ENCODE results near the gene PPP4R2. TPM values are rescaled to one million over a fixed set of nuclear protein-coding genes. Genes with fewer than 3 reads are reported as not detected.

PPP4R2 gene
- total and polyA plus RNA-seq, 2 donors (not counting 3 experiments of a cell fraction or from before 2014, with no cell fraction given): 6.5 to 74.4 TPM

DNA sequence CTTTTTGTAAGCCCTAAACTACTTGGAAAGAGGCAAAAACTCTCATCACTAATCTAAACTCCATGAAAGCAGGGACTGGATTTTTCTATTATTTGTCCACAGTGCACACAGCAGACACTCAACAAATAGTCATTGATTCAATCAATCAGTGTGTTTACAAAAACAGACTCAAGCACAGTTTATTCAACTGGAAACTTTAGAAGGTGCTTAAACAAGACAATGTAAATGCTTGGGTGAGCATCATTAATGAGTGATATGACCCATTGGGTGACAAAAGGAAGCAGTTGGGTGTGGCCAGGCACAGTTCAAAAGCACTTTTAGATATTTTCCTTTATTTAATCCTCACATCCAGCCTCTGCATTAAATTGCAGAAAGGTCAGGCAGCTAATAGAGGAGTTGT, 32.0 kb upstream of the PPP4R2 start:
- intact Hi-C loops (cut with micrococcal nuclease): no loop called here
- CTCF ChIA-PET: interaction anchor here (1.0 kb wide), 1 partner anchor 21 kb away, joined by 3 read pairs; no protein-coding TSS in a partner anchor
- TF ChIP-seq GATA2 (IDR thresholded peaks at IDR 0.05; ENCODE audit: insufficient read depth, insufficient read length, low read depth, low read length): no peak
- TF ChIP-seq MYC (IDR thresholded peaks at IDR 0.05; ENCODE audit: low read depth, low read length): no peak
- no peak for TF ChIP-seq POLR2AphosphoS5 (IDR thresholded peaks at IDR 0.05; ENCODE audit: insufficient read depth, low read depth, low read length)
- no peak for TF ChIP-seq FOS (IDR thresholded peaks at IDR 0.05; ENCODE audit: borderline replicate concordance, insufficient read depth, low read length)
- no peak for TF ChIP-seq EZH2 (IDR thresholded peaks at IDR 0.05; ENCODE audit: borderline replicate concordance, low read depth, low read length, severe bottlenecking)
- TF ChIP-seq POLR2A (IDR thresholded peaks at IDR 0.05; ENCODE audit: low read depth, low read length): no peak
- TF ChIP-seq JUN (IDR thresholded peaks at IDR 0.05; ENCODE audit: borderline replicate concordance, insufficient read depth, insufficient read length, low read depth): no peak
- TF ChIP-seq, protein P1, sequence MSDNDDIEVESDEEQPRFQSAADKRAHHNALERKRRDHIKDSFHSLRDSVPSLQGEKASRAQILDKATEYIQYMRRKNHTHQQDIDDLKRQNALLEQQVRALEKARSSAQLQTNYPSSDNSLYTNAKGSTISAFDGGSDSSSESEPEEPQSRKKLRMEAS (IDR thresholded peaks at IDR 0.05; ENCODE audit: insufficient read depth, insufficient read length): no peak

DNA sequence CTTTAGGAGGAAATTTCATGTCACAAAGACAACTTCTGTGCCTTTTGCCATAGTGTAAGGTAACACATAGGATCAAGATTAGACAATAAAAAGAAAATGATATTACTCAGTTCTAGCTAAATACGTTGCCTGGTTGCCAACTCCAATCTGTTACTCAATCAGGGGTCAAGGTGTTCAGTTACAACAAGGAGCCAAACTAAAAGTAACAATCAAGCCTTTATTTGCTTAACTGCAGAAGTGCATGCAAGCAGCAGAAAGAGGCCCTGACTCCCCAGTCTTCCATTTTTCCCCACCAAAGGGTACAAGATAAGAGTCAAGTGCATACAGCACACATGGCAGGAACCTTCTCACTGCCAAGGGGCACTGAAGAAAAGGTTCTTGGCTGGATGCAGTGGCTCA, 28.3 kb upstream of the PPP4R2 start:
- dilution Hi-C loops (cut with MboI; ENCODE audit: extremely low pct_ligation_motif_present, low sequenced_read_pairs) (no loop called here), intact Hi-C loops (cut with micrococcal nuclease) (no loop called here)

More for the DNA sequence above, 32.0 kb upstream of the PPP4R2 start:
- Histone ChIP-seq H3K9ac (replicated peaks; ENCODE audit: extremely low read depth, insufficient read depth, low read length) (no peak overlapping the region), H3K9me1 (replicated peaks; ENCODE audit: control insufficient read depth, extremely low read depth, insufficient read depth, low read length) (no peaks in the 10 kb centered on the region), H4K20me1 (replicated peaks; ENCODE audit: control insufficient read depth, extremely low read depth, insufficient read depth, low read length) (no peaks in the 10 kb centered on the region), H3K4me2 (ENCODE audit: insufficient read depth, low read length) (no peak overlapping the region), H3K4me1 (ENCODE audit: control insufficient read depth, extremely low read depth, insufficient read depth, low read length) (no peaks in the 10 kb centered on the region), H3K27me3 (ENCODE audit: control insufficient read depth in 2 of 2, insufficient read depth in 2 of 2, low read length in 2 of 2) (peaks cover 0 to 2% of the 10 kb centered on the region in 2 experiments), H3K36me3 (ENCODE audit: control insufficient read depth in 2 of 2, extremely low read depth in 1 of 2, insufficient read depth in 2 of 2, low read length in 2 of 2) (no peaks in the 10 kb centered on the region), H3K4me3 (replicated peaks in 1 of 3; ENCODE audit: insufficient read depth in 1 of 3, low read depth in 1 of 3, low read length in 3 of 3) (no peak overlapping the region), H3K27ac (ENCODE audit: insufficient read depth, low read depth, low read length) (no peak overlapping the region), H3K79me2 (ENCODE audit: control insufficient read depth, insufficient read depth, low read length) (no peaks in the 10 kb centered on the region), H2AFZ (ENCODE audit: low read depth, low read length) (no peak overlapping the region), H3K9me3 (replicated peaks; ENCODE audit: control insufficient read depth, insufficient read depth, low read length) (no peaks in the 10 kb centered on the region)
- dilution Hi-C loops (cut with MboI; ENCODE audit: extremely low pct_ligation_motif_present, low sequenced_read_pairs): no loop called here
- POLR2A ChIA-PET: no interaction called here
- DNase-seq (ENCODE audit: low read depth, low spot score) (no peak), FAIRE-seq (no peak)
- no TSS peak for BruUV-seq (replicated peaks)

More for the DNA sequence above, 28.3 kb upstream of the PPP4R2 start:
- Histone ChIP-seq H3K4me3 (replicated peaks in 1 of 3; ENCODE audit: insufficient read depth in 1 of 3, low read depth in 1 of 3, low read length in 3 of 3) (no peak overlapping the region), H3K9me1 (replicated peaks; ENCODE audit: control insufficient read depth, extremely low read depth, insufficient read depth, low read length) (no peaks in the 10 kb centered on the region), H4K20me1 (replicated peaks; ENCODE audit: control insufficient read depth, extremely low read depth, insufficient read depth, low read length) (no peaks in the 10 kb centered on the region), H3K9me3 (replicated peaks; ENCODE audit: control insufficient read depth, insufficient read depth, low read length) (no peaks in the 10 kb centered on the region), H3K4me1 (ENCODE audit: control insufficient read depth, extremely low read depth, insufficient read depth, low read length) (no peaks in the 10 kb centered on the region), H2AFZ (ENCODE audit: low read depth, low read length) (no peak overlapping the region), H3K4me2 (ENCODE audit: insufficient read depth, low read length) (no peak overlapping the region), H3K9ac (replicated peaks; ENCODE audit: extremely low read depth, insufficient read depth, low read length) (no peak overlapping the region), H3K27me3 (ENCODE audit: control insufficient read depth in 2 of 2, insufficient read depth in 2 of 2, low read length in 2 of 2) (no peaks in the 10 kb centered on the region), H3K27ac (ENCODE audit: insufficient read depth, low read depth, low read length) (no peak overlapping the region), H3K36me3 (ENCODE audit: control insufficient read depth in 2 of 2, extremely low read depth in 1 of 2, insufficient read depth in 2 of 2, low read length in 2 of 2) (no peaks in the 10 kb centered on the region), H3K79me2 (ENCODE audit: control insufficient read depth, insufficient read depth, low read length) (no peaks in the 10 kb centered on the region)
- no TSS peak for BruUV-seq (replicated peaks)
- no peak for TF ChIP-seq MYC (IDR thresholded peaks at IDR 0.05; ENCODE audit: low read depth, low read length)
- no peak for TF ChIP-seq POLR2A (IDR thresholded peaks at IDR 0.05; ENCODE audit: low read depth, low read length)
- TF ChIP-seq, protein P2, sequence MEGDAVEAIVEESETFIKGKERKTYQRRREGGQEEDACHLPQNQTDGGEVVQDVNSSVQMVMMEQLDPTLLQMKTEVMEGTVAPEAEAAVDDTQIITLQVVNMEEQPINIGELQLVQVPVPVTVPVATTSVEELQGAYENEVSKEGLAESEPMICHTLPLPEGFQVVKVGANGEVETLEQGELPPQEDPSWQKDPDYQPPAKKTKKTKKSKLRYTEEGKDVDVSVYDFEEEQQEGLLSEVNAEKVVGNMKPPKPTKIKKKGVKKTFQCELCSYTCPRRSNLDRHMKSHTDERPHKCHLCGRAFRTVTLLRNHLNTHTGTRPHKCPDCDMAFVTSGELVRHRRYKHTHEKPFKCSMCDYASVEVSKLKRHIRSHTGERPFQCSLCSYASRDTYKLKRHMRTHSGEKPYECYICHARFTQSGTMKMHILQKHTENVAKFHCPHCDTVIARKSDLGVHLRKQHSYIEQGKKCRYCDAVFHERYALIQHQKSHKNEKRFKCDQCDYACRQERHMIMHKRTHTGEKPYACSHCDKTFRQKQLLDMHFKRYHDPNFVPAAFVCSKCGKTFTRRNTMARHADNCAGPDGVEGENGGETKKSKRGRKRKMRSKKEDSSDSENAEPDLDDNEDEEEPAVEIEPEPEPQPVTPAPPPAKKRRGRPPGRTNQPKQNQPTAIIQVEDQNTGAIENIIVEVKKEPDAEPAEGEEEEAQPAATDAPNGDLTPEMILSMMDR (IDR thresholded peaks at IDR 0.05; ENCODE audit: extremely low read depth in 1 of 2, insufficient read depth in 1 of 2, low read depth in 1 of 2, low read length in 2 of 2): no peak
- TF ChIP-seq, protein P1 (IDR thresholded peaks at IDR 0.05; ENCODE audit: insufficient read depth, insufficient read length): no peak
- TF ChIP-seq POLR2AphosphoS5 (IDR thresholded peaks at IDR 0.05; ENCODE audit: insufficient read depth, low read depth, low read length): no peak
- TF ChIP-seq FOS (IDR thresholded peaks at IDR 0.05; ENCODE audit: borderline replicate concordance, insufficient read depth, low read length): no peak
- no peak for TF ChIP-seq EZH2 (IDR thresholded peaks at IDR 0.05; ENCODE audit: borderline replicate concordance, low read depth, low read length, severe bottlenecking)
- no peak for TF ChIP-seq JUN (IDR thresholded peaks at IDR 0.05; ENCODE audit: borderline replicate concordance, insufficient read depth, insufficient read length, low read depth)
- no peak for TF ChIP-seq GATA2 (IDR thresholded peaks at IDR 0.05; ENCODE audit: insufficient read depth, insufficient read length, low read depth, low read length)
- CTCF ChIA-PET: no interaction called here
- DNase-seq (ENCODE audit: low read depth, low spot score) (no peak), FAIRE-seq (no peak)
- POLR2A ChIA-PET: no interaction called here

Data from endothelial cell of umbilical vein (primary cell).